Brain microvascular endothelial cell (primary cell): ENCODE measurements around the gene HINFP.

ENCODE experiments used
- DNase-seq: peaks from one replicate; pipeline ENCODE4 v3.0.0-alpha.2; 2020
- H3K27ac ChIP-seq: fragments of 250-450 bp; sonication (Bioruptor Pico); 2 replicates; pipeline ENCODE4 v1.5.1; 2020; ENCODE audit warnings: mild to moderate bottlenecking, moderate library complexity
- H3K27me3 ChIP-seq: fragments of 250-450 bp; sonication (Bioruptor Pico); replicated peaks from 2 replicates; pipeline ENCODE4 v1.5.1; 2020; ENCODE audit warnings: mild to moderate bottlenecking
- H3K36me3 ChIP-seq: fragments of 250-450 bp; sonication (Bioruptor Pico); replicated peaks from 2 replicates; pipeline ENCODE4 v1.5.1; 2020; ENCODE audit warnings: mild to moderate bottlenecking
- H3K4me3 ChIP-seq: 2 replicates; pipeline ENCODE4 v1.5.1; 2011; ENCODE audit warnings: low read depth, mild to moderate bottlenecking, control low read depth, low read length, moderate library complexity
- in situ Hi-C: cut with HindIII; loops from 2 replicates; pipeline ENCODE4 v1.10.0; 2017; ENCODE audit warnings: low sequenced_read_pairs, low pct_ligation_motif_present
- TF ChIP-seq, protein P1 (sequence below): IDR thresholded peaks from 2 replicates; pipeline ENCODE4 v1.5.1; 2011; ENCODE audit warnings: low read depth, mild to moderate bottlenecking, moderate library complexity, low read length, control low read depth, inconsistent platforms; ENCODE audit errors: missing control alignments

The HINFP gene

DNA sequence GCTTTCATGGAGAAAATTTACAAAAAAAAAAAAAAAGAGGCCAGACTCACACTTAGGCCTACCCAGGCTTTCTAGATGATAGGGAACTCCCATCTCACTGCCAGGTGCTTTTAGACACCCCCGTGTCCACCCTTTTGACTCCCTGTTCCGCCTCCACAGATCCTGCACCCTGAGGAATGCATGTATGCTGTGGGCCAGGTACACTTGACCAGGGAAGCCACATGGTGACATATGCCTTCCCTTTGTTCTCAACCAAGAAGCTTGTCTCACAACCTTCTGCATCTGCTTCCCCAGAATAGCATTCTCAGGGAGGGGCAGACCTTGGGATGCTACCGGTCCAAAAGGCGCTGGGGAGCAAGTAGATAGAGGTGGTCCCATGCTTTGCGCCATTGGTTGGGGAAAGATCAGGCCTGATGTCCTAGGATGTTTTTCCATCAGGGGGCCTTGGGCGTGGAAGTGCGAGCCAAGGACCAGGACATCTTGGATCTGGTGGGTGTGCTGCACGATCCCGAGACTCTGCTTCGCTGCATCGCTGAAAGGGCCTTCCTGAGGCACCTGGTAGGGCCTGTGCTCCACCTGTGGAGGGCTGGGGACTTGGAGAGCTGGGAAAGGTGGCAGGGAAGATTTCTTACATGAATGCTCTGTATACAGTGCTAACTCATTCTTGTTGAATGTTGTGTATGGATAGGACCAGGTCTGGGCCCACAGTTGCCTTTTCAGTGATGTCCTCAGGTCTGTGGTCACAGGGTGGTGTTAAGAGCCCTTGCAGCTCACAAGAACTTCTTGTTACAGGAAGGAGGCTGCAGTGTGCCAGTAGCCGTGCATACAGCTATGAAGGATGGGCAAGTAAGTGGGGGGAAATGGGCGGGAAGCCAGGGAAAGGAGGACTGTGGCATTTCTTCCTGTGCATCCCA is 29.2 kb upstream of the HINFP start:
- TF ChIP-seq, protein P1, sequence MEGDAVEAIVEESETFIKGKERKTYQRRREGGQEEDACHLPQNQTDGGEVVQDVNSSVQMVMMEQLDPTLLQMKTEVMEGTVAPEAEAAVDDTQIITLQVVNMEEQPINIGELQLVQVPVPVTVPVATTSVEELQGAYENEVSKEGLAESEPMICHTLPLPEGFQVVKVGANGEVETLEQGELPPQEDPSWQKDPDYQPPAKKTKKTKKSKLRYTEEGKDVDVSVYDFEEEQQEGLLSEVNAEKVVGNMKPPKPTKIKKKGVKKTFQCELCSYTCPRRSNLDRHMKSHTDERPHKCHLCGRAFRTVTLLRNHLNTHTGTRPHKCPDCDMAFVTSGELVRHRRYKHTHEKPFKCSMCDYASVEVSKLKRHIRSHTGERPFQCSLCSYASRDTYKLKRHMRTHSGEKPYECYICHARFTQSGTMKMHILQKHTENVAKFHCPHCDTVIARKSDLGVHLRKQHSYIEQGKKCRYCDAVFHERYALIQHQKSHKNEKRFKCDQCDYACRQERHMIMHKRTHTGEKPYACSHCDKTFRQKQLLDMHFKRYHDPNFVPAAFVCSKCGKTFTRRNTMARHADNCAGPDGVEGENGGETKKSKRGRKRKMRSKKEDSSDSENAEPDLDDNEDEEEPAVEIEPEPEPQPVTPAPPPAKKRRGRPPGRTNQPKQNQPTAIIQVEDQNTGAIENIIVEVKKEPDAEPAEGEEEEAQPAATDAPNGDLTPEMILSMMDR, result no peak
- no peak overlapping the region for H3K27ac ChIP-seq
- H3K36me3 ChIP-seq, result peaks cover 23% of the 10 kb centered on the region
- in situ Hi-C loops, result no loop called here
- H3K27me3 ChIP-seq, result no peaks in the 10 kb centered on the region
- DNase-seq, result no peak
- peak overlapping the region; percentile 81 for H3K4me3 ChIP-seq

DNA sequence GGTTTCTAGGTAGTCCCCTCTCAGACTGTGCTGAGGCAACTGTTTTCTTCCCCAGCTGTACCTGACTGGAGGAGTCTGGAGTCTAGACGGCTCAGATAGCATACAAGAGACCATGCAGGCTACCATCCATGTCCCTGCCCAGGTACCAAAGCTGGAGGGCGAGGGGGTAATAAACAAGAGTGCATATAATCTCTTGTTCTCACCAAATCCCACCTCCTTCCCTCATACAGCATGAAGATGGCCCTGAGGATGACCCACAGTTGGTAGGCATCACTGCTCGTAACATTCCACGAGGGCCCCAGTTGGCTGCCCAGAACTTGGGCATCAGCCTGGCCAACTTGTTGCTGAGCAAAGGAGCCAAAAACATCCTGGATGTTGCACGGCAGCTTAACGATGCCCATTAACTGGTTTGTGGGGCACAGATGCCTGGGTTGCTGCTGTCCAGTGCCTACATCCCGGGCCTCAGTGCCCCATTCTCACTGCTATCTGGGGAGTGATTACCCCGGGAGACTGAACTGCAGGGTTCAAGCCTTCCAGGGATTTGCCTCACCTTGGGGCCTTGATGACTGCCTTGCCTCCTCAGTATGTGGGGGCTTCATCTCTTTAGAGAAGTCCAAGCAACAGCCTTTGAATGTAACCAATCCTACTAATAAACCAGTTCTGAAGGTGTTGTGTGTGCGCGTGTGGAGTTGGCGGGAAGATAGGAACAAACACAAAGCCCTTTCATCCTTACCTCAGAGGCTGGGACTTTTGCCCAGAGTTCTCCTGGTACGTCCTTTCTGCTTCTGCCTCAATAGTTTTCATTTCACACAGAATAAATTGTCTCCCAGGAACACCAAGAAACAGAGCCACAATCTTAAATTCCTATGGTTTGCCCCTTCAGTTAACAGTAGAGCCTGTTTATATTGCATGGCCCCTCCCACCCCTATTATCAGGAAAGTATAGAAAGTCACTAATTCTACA is 28.2 kb upstream of the HINFP start:
- Histone ChIP-seq H3K4me3 (peak overlapping the region; percentile 81), H3K36me3 (peaks cover 31% of the 10 kb centered on the region), H3K27me3 (no peaks in the 10 kb centered on the region), H3K27ac (no peak overlapping the region)
- TF ChIP-seq, protein P1, result no peak
- no peak for DNase-seq
- in situ Hi-C loops, result no loop called here

DNA sequence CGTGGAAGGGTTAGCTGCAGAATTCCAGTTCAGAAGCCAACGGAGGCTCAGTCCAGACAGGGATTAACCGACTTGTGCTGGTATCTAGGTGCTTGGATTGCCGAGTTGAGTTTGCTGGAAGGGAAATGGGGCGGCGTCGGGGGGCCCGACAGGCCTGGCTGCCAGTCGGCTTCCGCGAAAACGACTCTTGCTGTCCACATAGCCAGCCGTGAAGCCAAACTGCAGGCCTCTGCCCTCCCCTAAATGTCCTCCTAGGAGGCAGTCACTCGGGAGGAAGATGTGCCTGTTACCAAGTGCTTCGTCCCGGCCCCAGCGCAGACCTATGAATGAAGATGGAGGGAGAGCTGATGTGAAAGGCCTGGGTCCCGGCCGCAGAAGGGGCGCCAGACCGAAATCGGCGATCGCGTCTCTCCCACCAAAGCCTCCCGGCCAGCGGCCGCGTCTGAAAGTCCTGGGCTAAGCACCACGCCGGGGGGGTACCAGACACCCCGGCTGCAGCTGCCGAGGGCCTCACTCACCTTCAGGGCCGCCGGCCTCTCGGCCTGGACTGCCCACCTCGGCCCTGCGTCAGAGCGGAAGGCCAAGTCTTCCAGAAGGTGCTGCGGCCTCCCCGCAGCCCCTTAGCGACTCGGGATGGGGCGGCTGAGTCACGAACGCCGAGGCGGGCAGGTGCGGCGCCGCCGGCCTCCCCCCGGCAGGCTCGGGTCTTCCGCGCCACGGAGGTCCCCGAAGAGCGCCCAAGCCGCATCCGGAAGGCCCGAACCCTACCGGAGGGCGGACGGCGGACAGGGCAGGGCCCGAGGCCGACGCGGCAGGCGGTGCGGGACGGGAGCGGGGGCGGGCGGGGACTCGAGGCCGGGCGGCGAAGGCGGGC is 27.2 kb upstream of the HINFP start:
- in situ Hi-C loops, result no loop called here
- TF ChIP-seq, protein P1, result no peak
- no peaks in the 10 kb centered on the region for H3K27me3 ChIP-seq
- H3K27ac ChIP-seq, result peak overlapping the region; percentile 32
- H3K36me3 ChIP-seq, result peaks cover 30% of the 10 kb centered on the region
- H3K4me3 ChIP-seq, result peak overlapping the region; percentile 81
- DNase-seq, result peak; percentile 18

DNA sequence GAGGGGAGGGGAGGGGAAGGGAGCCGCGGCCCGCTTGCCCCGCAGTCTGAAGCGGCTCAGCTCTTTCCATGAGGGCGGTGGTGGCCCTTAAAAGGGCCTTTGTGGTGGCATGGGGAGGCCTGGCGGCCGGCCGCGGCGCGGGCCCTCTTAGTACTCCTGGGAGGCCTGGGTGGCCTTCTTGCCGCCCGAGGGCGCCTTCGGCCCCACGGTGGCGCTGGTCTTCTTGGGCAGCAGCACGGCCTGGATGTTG is 26.6 kb upstream of the HINFP start:
- H3K27ac ChIP-seq, result peak overlapping the region; percentile 32
- TF ChIP-seq, protein P1, result peak; percentile 80
- H3K4me3 ChIP-seq, result peak overlapping the region; percentile 81
- in situ Hi-C loops, result no loop called here
- peak; percentile 77 for DNase-seq
- peaks cover 30% of the 10 kb centered on the region for H3K36me3 ChIP-seq
- H3K27me3 ChIP-seq, result no peaks in the 10 kb centered on the region

DNA sequence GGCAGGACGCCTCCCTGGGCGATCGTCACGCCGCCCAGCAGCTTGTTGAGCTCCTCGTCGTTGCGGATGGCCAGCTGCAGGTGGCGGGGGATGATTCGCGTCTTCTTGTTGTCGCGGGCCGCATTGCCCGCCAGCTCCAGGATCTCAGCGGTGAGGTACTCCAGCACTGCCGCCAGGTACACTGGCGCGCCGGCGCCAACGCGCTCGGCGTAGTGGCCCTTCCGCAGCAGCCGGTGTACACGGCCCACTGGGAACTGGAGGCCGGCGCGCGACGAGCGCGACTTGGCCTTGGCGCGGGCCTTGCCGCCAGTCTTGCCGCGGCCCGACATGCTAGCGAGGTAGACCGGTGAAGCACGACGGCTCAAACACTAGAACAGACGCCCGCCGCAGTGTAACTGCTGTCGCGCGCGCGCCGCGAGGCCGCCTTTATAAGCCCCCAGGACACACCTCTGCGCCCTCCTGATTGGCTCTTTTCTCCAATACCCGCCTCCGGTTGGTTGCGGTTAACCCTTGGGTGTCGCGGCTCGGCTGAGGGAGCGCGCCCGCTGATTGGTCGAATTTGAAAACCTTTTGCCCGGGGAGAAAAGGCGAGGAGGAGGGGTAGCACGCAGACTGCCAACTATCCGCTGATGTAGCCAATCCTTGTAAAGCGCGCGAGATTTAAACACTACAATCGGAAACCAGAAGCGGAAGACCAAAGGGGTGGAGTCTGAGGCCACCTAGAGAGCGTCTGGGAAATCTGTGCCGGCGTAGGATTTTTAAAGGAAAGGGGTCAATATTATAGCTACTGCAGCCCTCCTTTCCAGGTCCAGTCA is 26.1 kb upstream of the HINFP start:
- H3K36me3 ChIP-seq, result peaks cover 30% of the 10 kb centered on the region
- TF ChIP-seq, protein P1, result no peak
- in situ Hi-C loops, result no loop called here
- peak; percentile 100 for DNase-seq
- no peaks in the 10 kb centered on the region for H3K27me3 ChIP-seq
- H3K4me3 ChIP-seq, result peak overlapping the region; percentile 81
- H3K27ac ChIP-seq, result peak overlapping the region; percentile 32
